GM18505 (cell line): ENCODE results near the gene PAN3.
A peak's percentile ranks its signal among the peaks of the same experiment; 100 is the strongest.
"Not testable (repeated sequence)": the region's sequence is repeated elsewhere in the genome, so short reads cannot be mapped to it uniquely, and the experiment has no call there.

ENCODE experiments used
- ATAC-seq: cut with Tn5 transposase; IDR thresholded peaks from one replicate; pipeline ENCODE4 v1.9.1; 2021; ENCODE audit not compliant: unreplicated experiment
- POLR2A ChIP-seq: IDR thresholded peaks from 4 replicates; pipeline ENCODE4 v1.6.1; 2011; ENCODE audit warnings: borderline replicate concordance; ENCODE audit not compliant: insufficient read depth, insufficient read length; ENCODE audit errors: extremely low read depth

Gene PAN3, protein sequence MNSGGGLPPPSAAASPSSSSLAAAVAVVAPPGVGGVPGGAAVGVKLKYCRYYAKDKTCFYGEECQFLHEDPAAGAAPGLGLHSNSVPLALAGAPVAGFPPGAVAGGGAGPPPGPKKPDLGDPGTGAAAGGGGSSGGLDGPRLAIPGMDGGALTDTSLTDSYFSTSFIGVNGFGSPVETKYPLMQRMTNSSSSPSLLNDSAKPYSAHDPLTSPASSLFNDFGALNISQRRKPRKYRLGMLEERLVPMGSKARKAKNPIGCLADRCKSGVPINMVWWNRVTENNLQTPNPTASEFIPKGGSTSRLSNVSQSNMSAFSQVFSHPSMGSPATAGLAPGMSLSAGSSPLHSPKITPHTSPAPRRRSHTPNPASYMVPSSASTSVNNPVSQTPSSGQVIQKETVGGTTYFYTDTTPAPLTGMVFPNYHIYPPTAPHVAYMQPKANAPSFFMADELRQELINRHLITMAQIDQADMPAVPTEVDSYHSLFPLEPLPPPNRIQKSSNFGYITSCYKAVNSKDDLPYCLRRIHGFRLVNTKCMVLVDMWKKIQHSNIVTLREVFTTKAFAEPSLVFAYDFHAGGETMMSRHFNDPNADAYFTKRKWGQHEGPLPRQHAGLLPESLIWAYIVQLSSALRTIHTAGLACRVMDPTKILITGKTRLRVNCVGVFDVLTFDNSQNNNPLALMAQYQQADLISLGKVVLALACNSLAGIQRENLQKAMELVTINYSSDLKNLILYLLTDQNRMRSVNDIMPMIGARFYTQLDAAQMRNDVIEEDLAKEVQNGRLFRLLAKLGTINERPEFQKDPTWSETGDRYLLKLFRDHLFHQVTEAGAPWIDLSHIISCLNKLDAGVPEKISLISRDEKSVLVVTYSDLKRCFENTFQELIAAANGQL

DNA sequence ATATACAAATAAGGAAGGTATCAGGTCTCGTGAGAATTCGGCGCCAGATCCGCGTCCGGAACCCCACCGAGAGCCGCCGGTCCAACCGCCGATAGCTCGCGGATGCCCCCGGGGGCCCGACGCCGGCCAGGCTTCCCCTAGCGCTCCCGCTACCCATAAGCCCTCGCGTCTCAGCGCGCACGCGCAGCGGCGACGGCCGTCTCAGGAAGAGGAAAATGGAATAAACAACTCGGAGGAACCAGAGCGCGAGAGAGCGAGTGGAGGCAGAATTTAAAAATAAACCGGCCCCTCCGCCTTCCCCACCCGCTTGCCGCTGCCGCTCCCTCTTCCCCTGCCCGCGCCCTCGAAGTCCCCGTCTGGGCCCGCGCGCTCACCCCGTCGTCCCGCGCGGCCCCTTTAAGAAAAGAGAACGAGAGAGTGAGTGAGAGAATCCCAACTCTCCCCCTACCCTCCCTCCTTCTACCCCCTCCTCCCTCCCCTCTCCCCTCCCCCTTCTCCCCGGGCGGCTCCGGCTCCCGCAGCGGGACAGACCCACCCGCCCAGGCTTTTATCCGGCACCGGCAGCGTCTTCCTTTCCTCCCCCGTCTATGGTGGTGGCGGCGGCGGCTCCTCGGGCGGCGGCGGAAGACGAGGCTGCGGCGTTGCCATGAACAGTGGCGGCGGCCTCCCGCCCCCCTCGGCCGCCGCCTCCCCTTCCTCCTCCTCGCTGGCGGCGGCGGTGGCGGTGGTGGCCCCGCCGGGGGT, at the start of gene PAN3:
PAN3 (plus strand) TSS at position 534 of the 744 bp plus-strand sequence; CDS start at position 647, 113 bp downstream.
- TF ChIP-seq POLR2A, result peak; percentile 94
- peak; percentile 53 for ATAC-seq

DNA sequence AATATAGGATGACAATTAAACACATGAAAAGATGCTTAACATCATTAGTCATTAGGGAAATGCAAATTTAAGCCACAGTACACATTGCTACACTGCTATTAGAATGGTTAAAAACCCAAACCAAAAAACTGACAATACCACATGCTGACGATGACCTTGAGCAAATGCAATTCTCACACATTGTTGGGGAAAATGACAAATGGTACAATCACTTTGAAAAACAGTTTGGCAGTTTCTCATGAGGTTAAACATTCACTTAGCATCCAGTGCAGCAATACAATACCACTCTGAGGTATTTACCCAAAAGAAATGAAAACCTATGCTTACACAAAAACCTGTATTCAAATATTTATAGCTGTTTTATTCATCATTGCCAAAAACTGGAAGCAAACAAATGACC, 49.3 kb upstream of the PAN3 start:
- TF ChIP-seq POLR2A, result no peak
- ATAC-seq, result no peak

DNA sequence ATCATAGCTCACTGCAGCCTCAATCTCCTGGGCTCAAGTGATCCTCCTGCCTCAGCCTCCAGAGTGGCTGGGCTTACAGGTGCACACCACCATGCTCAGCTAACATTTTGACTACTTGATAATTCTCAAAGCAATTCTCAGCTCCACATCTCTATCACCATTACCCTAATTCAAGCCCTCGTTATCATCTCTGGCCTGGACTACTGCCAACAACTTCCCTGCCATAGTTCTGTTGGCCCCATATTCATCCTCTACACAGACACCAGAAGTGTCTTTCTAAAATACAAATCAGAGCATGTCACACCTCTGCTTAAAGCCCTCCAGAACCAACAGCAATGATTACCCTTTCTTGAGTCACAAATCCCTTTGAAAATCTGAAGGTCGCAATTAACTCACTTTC, 45.9 kb upstream of the PAN3 start:
- TF ChIP-seq POLR2A, result no peak

DNA sequence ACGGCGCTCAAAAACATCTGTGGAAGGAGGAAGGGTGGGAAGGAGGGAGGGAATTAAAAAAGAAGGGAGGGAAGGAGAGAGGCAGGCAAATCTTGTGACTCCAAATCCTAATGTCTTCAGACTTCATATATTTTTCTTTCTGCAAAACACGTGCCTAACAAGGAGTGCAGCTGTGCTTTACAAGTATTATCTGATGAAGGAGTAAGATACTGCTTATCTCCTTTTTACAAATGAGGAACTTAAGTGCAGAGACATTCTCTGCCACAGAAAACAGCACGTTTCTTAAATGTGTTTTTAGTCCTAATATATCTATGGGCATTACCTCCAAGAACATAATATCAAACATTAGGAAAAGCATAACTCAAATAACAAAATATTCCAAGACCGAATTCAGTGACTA, 44.5 kb upstream of the PAN3 start:
- ATAC-seq, result no peak
- no peak for TF ChIP-seq POLR2A

More for the DNA sequence above, 45.9 kb upstream of the PAN3 start:
- ATAC-seq, result no peak

DNA sequence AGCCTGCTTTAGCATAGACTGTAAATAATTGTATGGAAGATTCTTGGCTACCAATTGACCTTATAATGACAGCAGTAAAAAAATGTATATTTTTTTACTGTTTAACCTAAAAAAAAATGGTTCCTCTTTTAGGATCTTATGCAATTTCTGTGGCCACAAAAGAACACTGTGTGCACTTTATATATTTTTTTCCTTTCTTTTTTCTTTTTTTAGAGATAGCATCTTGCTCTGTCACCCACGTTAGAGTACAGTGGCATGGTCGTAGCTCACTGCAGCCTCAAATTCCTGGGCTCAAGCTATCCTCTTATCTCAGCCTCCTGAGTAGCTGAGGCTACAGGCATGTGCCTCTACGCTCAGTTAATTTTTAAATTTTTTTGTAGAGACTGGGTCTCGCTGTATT, 44.0 kb upstream of the PAN3 start:
- TF ChIP-seq POLR2A, result no peak
- no peak for ATAC-seq

DNA sequence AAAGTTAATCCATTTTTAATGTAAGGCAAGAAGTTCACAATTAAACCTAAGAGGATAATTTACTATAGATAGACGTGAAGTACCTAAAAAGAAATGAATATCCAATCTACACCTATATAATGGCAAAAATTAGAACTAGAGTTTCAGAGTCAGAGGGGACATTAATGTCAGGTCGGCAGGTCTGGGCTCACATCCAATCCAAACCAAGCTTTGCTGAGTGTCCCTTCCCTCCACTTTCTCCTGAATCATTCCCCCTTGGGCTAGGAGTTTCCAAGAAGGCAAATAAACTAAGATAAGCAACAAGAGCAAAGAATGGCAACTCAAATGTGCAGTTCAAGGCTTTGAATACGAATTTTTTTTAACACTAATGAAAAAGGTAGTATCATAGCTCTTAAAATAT, 40.8 kb upstream of the PAN3 start:
- ATAC-seq, result no peak
- TF ChIP-seq POLR2A, result no peak

DNA sequence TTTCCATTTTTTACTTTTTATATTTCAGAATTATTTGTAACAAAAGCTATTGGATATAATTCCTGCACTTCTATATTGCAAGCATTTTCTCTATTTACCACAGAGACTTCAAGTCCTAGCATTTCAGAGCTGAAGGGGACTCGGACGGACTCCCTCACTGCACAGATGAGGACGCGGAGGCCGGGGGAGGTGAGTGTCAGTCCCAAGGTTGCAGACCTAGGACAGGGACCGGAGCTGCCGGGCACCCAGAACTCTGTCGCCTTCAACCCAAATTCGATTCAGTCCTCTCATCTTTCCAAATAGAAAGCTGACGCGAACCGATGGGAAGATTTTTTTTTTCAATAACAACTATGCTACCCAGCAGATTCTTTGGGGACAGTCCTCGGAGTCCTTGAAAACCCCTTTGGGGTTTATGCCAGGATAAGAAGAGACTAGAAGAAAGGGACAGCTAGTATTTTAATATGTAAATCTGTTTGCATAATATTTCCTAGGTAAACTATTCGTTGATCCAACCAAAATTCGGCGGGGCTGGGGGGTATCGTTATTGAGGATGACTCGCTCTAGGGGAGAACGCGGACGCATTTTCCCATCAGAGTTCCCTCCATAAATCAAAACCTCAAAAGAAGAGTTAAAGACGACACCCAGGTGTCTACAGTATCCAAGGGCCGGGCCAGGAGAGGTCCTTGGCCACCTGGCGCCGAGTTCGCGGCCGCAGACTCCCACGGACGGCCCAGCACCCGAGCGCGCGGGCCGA, 38.8 kb upstream of the PAN3 start:
- TF ChIP-seq POLR2A, result no peak
- no peak for ATAC-seq

DNA sequence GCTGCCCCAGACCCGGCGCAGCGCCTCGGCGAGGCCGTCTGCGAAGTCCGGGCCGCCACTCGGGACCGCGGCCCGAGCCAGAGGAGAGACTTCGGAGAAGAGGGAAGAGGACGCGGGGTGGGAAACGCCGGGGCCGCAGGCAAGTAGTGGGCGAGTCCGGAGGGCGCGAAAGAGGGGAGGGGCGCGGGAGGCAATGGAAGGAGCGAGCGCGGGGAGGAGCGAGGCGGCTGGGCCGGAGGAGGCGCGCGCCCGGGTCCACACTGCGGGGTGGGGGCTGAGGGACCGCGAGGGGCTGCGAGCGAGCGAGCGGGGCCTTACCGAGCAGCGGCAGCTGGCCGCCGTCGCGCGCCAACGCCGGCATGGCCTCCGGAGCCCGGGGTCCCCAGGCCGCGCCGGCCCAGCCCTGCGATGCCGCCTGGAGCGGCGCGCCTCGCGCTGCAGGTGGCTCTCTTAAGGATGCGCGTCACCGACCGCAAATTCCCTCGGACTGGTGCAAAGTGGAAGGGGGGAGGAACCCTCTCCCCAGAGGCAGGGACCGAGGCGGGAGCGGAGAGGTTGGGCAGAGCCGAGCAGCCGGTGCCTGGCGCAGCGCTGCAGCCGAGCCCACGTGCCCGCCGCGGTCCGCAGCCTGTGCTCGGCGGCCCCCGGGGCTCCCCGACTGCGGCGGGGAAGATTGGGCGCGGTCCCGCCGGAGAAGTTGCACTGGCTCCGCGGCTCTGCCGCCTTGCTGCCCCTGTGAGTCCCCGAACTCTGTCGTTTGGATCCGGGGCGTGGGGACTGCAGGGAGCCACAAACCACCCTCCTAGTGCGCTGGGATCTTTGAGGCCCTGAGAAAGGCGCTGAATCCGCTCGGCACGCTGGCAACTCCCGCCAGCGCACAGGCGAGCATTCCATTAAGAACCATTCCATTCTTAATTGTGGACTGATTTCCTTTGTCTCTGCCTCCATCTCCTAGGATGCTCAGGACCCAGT, 37.9 kb upstream of the PAN3 start, which contains the start of gene FLT3:
FLT3 (minus strand) TSS at position 427 of the 972 bp plus-strand sequence; CDS start at position 361, 66 bp downstream.
- ATAC-seq, result peak; percentile 80
- TF ChIP-seq POLR2A, result no peak

DNA sequence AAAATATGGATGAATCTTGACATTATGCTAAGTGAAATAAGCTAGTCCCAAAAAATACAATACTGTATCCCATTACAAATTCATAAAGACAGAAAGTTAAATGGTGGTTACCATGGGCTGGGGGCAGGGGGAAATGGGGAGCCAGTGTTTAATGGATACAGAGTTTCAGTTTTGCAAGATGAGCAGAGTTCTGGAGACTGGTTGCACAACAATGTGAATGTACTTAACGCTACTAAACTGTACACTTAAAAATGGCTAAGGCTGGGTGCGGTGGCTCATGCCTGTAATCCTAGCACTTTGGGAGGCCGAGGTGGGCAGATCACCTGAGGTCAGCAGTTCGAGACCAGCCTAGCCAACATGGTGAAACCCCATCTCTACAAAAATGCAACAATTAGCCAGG, 36.5 kb upstream of the PAN3 start:
- ATAC-seq, result not testable (repeated sequence)

DNA sequence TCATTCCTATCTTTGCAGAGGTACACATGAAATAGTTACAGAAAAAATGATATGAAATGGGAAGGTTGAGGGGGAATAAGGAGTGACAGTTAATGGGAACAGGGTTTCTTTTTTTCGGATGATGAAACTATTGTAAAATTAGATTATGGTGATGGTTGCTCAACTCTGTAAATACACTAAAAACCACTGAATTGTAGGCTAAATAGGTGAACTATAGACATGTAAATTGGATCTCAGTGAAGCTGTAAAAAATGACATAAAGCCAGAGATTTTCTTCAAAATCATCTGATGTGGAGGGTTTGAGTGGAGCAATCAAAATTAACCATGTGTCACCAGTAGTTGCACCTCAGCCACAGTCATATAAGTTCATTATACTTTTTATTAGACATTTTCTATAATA, 31.4 kb upstream of the PAN3 start:
- ATAC-seq, result no peak
- no peak for TF ChIP-seq POLR2A

DNA sequence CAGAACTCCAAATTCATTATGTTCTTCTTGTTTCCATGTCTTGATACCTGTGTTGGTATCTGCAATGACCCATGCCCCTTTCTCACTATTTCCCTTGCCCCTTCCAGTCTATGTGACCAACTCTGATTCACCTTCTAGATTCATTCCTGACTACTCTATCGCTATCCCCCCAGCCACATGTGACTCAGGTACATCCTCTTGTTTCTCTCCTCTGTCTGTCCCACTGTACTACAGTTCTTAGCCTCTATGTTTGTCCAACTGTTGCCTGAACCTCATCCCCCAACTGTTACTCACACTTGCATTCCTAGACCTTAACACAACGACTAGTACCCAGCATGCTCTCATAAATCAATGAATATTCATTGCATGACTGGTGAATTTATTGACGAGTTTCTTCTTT, 27.9 kb upstream of the PAN3 start:
- TF ChIP-seq POLR2A, result no peak
- no peak for ATAC-seq

DNA sequence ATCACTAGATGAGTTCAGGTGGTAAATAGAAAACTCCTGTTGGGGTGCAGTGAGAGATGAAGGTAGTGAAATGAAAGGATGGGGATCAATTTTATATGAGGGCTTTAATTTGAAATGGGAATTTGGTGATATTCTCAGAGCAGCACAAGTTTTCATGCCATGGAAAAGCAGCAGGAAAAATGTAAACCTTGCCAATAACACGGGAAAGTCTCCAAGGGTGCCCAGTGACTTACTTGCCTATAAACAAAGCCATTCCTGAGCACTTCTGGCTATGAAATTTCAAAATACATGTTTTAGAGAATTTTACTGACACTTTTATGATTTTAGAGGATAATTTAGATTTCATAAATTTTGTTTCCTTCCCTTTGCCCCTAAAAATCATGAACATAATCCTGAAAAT, 21.6 kb upstream of the PAN3 start:
- TF ChIP-seq POLR2A, result no peak
- no peak for ATAC-seq

DNA sequence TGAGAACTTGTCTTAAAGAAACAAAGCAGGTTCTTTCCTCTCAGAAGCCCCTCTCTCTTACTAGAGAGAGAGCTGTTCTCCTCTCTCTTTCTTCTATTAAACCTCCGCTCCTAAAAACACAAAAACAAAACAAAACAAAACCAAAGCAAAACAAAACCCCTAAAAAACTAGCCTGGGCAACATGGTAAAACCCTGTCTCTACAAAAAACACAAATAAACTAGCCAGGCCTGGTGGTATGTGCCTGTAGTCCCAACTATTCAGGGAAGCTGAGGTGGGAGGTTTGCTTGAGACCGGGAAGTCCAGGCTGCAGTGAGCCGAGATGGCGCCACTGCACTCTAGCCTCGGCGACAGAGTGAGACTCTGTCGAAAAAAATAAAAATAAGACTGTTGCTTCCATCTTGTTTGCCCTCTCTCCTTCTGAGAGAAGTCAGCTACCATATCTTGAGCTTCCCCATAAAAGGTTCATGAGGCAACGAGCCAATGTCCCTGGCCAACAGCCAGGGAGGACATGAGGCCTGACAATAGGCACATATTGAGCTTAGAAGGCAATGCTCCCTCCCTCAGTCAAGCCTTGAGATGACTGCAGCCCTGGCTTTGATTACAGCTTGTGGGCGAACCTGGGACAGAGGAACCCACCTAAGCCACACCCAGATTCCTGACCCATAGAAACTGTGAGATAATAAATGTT, 20.5 kb upstream of the PAN3 start:
- ATAC-seq, result no peak
- no peak for TF ChIP-seq POLR2A
